ENCODE data around the gene LRP4. TPM values are rescaled to one million over a fixed set of nuclear protein-coding genes. Genes with fewer than 3 reads are reported as not detected.

LRP4 gene
- total and polyA plus RNA-seq, 12 donors, result 6.7 to 33.2 (median 18.7) TPM

- ATAC-seq, result peak; percentile 46 to 86 (median 77)
- intact Hi-C loops (cut with DNase I), result loop anchor here in 8 of 10 donors (1.0 to 10.0 kb wide), 7 partner anchors 262 to 735 kb away; partner anchors contain the start of gene MYBPC3 (in 4 of the 8)
- TF ChIP-seq, protein P1, sequence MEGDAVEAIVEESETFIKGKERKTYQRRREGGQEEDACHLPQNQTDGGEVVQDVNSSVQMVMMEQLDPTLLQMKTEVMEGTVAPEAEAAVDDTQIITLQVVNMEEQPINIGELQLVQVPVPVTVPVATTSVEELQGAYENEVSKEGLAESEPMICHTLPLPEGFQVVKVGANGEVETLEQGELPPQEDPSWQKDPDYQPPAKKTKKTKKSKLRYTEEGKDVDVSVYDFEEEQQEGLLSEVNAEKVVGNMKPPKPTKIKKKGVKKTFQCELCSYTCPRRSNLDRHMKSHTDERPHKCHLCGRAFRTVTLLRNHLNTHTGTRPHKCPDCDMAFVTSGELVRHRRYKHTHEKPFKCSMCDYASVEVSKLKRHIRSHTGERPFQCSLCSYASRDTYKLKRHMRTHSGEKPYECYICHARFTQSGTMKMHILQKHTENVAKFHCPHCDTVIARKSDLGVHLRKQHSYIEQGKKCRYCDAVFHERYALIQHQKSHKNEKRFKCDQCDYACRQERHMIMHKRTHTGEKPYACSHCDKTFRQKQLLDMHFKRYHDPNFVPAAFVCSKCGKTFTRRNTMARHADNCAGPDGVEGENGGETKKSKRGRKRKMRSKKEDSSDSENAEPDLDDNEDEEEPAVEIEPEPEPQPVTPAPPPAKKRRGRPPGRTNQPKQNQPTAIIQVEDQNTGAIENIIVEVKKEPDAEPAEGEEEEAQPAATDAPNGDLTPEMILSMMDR (IDR thresholded peaks at IDR 0.05), result peak; percentile 65 to 90 (median 84)
- H3K27me3 ChIP-seq, result no peaks in the 10 kb centered on the region
- no peaks in the 10 kb centered on the region for H3K4me1 ChIP-seq
- peaks cover 0 to 56% (median 4%) of the 10 kb centered on the region in 9 donors for H3K36me3 ChIP-seq
- no peak overlapping the region for H3K27ac ChIP-seq
- H3K9me3 ChIP-seq, result no peaks in the 10 kb centered on the region
- H3K4me3 ChIP-seq, result no peak overlapping the region
- 65 to 68% methylated on average over 23 of the region's 23 CpGs for WGBS, 2 donors
- peak in 1 of 2 donors; percentile 76 for DNase-seq
These were observed 28.5 kb downstream of the LRP4 start for GRCh38 chr11:46889689-46890475.

GRCh38 chr11:46889251-46889650, 29.1 kb downstream of the LRP4 start:
- H3K27me3 ChIP-seq, result no peaks in the 10 kb centered on the region
- no peaks in the 10 kb centered on the region for H3K9me3 ChIP-seq
- peak in 2 of 8 donors; percentile 7 to 18 for ATAC-seq
- H3K4me3 ChIP-seq, result no peak overlapping the region
- no peaks in the 10 kb centered on the region for H3K4me1 ChIP-seq
- DNase-seq, result no peak
- WGBS, 2 donors, result 84 to 90% methylated on average over 7 of the region's 7 CpGs
- TF ChIP-seq, protein P1 (IDR thresholded peaks at IDR 0.05), result no peak
- H3K36me3 ChIP-seq, result peaks cover 0 to 53% (median 4%) of the 10 kb centered on the region in 9 donors
- H3K27ac ChIP-seq, result no peak overlapping the region
- intact Hi-C loops (cut with DNase I), result loop anchor here in 6 of 10 donors (1.0 to 10.0 kb wide), 6 partner anchors 264 to 736 kb away; partner anchors contain the start of gene MYBPC3 (in 2 of the 6)

GRCh38 chr11:46888636-46889035, 29.7 kb downstream of the LRP4 start:
- H3K9me3 ChIP-seq, result no peaks in the 10 kb centered on the region
- intact Hi-C loops (cut with DNase I), result loop anchor here in 6 of 10 donors (1.0 to 10.0 kb wide), 6 partner anchors 264 to 736 kb away; partner anchors contain the start of gene MYBPC3 (in 2 of the 6)
- no peak overlapping the region for H3K27ac ChIP-seq
- H3K27me3 ChIP-seq, result no peaks in the 10 kb centered on the region
- 85 to 89% methylated on average over 5 of the region's 5 CpGs for WGBS, 2 donors
- H3K36me3 ChIP-seq, result peaks cover 0 to 54% (median 4%) of the 10 kb centered on the region in 9 donors
- no peaks in the 10 kb centered on the region for H3K4me1 ChIP-seq
- TF ChIP-seq, protein P1 (IDR thresholded peaks at IDR 0.05), result no peak
- H3K4me3 ChIP-seq, result no peak overlapping the region
- DNase-seq (no peak), ATAC-seq (no peak)

DNA sequence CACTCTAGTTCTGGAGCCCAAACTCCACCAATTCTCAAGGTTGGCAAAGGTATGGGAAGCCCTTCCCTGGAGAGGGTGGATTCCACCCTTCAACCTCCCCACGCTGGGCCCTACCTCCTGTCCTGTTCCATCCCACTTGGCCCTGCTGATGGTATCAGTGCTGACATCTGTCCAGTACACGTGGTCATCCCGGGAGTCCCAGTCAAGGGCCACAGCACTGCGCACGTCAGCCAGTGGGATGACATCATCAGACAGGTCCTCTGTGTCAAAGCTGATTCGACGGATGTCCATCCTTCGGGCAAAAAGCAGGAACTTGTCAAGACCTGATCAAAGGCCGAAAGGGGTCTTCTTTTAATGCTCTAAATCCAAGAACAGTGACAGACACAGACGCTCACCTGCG, 32.1 kb downstream of the LRP4 start:
- DNase-seq (no peak), ATAC-seq (no peak)
- H3K4me1 ChIP-seq, result no peaks in the 10 kb centered on the region
- TF ChIP-seq, protein P1 (IDR thresholded peaks at IDR 0.05), result no peak
- no peak overlapping the region for H3K4me3 ChIP-seq
- H3K9me3 ChIP-seq, result no peaks in the 10 kb centered on the region
- H3K36me3 ChIP-seq, result peaks cover 0 to 46% (median 4%) of the 10 kb centered on the region in 9 donors
- no peaks in the 10 kb centered on the region for H3K27me3 ChIP-seq
- 87 to 92% methylated on average over 11 of the region's 11 CpGs for WGBS, 2 donors
- H3K27ac ChIP-seq, result no peak overlapping the region
- intact Hi-C loops (cut with DNase I), result loop anchor here in 4 of 10 donors (5.0 to 10.0 kb wide), 3 partner anchors 469 to 739 kb away; partner anchors contain the start of gene MYBPC3 (in 2 of the 4)

All from heart right ventricle (tissue), 16 donors.